Endothelial cell of hepatic sinusoid (primary cell): ENCODE data around the gene RAB25.
"Not testable (repeated sequence)": the region's sequence is repeated elsewhere in the genome, so short reads cannot be mapped to it uniquely, and the experiment has no call there.

Source experiments
- in situ Hi-C: cut with HindIII; loops from 2 replicates; pipeline ENCODE4 v1.10.0; 2017; ENCODE audit warnings: low sequenced_read_pairs

Gene RAB25

DNA sequence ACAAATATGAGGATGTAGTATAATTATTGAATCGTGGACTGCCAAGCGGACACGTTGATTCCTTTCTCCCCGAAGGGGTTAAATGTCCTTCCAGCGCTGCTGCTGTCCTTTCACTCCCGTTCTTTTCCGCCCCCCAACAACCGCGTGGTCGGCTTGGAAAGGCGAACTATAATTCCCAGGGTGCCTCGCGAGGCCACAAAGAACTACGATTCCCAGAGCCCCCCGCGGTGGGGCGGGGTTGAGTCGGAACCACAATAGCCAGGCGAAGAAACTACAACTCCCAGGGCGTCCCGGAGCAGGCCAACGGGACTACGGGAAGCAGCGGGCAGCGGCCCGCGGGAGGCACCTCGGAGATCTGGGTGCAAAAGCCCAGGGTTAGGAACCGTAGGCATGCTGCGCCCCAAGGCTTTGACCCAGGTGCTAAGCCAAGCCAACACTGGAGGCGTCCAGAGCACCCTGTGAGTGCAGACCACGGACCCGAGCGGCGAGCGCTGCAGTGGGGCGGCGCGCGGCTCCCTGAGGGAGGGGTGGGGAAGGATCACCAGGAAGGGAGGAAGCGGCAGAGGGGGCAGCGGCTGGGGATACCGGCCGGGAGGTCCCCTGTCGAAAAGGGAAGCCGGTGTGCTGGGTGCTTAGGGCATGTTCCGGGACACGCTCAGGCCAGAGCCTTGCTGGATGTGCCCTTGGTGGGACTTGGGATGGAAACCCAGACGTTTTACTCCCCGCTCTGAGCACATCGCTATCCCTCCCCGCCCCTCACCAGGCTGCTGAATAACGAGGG, 6.3 kb upstream of the RAB25 start, which contains the start of gene LAMTOR2:
TSS of gene LAMTOR2 (plus strand) at position 283 of the 781 bp plus-strand sequence. CDS start at position 391, 108 bp downstream.
- in situ Hi-C loops: loop anchor here (5.0 kb wide), 1 partner anchor 42 kb away; no protein-coding TSS in a partner anchor

DNA sequence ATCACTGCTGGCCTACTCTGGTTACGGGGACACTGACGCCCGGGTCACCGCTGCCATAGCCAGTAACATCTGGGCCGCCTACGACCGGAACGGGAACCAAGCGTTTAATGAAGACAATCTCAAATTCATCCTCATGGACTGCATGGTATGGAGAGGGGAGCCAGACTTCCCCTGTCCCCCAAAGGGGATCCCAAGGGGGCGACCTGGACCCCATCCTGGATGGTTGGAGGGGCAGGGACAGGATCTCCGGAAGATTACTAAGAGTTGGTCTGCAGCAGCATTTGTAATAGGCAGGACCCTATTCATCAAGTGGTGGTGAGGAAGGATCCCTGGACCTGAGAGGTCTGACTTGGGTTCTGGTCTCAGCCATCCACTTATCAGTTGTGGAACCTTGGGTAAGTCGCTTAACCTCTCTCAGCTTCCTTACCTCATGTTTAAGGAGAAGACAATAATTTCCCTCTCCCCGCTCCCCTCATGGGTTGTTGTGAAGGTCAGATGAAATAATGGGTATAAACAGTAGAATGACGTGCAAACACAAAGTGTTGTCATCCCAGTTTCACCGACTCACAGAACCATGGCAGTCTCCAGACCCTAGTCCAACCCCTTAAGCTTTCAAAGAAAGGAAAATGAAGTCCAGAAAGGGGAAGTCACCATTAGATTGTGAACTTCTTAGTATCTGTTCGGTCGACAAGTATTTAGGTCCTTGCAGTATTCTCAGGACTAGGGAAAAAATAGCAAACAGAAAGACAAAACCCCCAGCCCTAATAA, 5.5 kb upstream of the RAB25 start:
- in situ Hi-C loops: loop anchor here (5.0 kb wide), 1 partner anchor 43 kb away; no protein-coding TSS in a partner anchor

DNA sequence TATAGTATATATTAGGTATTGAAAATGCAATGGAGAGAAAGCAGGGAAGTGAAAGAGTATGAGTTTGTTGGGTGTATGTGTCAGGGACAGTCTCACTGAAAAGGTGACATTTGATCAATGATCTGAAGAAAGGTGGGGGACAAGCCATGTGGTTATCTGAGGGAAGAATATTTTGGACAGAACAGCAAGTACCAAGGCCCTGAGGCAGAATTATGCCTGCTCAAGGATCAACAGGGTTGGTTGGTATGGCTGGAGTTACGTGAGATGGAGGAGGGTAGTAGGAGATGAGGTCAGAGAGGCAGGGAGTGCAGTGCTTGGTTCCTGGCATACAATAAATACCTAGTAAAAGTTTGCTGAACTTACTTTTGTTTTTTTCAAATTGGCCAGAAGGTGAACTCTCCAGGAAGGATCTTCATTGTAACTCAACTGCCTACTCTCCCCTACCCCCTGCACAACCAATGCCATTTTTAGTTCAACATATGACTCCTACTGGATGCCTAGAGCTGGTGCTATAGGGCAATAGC, 4.6 kb upstream of the RAB25 start:
- in situ Hi-C loops: loop anchor here (5.0 kb wide), 1 partner anchor 44 kb away; no protein-coding TSS in a partner anchor

DNA sequence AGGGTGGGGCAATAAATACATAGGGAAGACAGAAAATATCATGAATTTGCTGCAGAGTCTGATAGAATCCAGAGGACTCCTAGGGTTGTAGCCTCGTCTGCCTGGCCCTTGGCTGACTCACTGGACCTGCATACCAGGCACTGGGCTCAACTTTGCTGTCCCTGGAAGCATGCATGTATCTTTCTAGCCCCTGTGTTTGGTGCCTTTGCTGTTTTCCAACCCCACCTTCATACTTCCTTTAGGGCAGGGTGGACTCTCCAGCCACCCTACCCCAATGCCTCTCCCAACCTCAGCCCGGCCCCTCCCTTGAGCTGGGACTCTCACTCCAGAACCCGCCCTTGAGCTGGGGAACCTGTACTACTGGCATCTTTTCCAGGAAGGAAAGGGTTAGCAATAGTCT, 1.2 kb downstream of the RAB25 start:
- in situ Hi-C loops: no loop called here

DNA sequence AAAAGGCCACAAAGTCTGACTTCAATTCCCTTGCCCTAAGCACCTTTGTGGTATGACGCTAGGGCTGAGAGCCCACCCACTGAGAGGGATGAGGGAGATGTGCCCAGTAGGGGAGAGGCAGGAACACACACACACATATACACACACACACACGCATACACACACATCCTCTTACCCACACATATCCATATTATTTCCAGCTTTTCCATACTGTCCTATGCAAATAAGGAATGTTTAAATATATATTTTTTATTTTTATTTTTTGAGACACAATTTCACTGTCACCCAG, 3.0 kb downstream of the RAB25 start:
- in situ Hi-C loops: no loop called here

DNA sequence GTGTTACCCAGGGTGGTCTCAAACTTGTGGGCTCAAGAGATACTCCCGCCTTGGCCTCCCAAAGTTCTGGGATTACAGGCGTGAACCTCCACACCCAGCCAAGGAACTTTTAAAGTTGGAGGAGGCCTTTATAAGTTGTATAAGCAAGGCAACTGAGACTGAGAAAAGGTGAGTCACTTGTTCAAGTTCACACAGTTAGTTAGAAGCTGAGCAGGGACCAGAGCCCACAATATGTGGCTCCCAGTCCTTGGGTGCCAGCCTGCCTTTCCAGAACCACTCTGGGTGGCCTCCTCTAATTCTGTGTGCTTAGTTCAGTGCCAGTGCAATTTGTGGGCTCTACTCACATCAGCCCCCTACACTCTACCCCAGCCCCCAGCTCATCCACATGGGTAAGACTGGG, 3.7 kb downstream of the RAB25 start:
- in situ Hi-C loops: no loop called here

DNA sequence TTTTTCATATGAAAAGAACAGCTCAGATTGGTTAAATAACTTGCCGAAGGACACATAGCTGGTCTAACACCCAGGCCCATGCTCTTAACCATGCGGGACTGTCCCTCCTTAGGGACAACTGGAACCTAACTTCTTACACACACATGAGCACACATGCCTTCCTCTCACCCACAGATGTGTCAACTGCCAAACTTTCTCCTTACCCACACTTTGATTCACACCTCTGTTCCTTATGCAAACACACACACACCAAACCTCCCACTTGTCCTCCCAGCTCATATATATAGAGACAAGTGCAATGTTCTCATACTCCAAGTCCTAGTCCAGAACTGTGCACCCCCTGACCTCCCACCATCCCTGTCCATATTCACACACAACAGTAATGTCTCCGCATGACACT, 4.3 kb downstream of the RAB25 start:
- in situ Hi-C loops: no loop called here

DNA sequence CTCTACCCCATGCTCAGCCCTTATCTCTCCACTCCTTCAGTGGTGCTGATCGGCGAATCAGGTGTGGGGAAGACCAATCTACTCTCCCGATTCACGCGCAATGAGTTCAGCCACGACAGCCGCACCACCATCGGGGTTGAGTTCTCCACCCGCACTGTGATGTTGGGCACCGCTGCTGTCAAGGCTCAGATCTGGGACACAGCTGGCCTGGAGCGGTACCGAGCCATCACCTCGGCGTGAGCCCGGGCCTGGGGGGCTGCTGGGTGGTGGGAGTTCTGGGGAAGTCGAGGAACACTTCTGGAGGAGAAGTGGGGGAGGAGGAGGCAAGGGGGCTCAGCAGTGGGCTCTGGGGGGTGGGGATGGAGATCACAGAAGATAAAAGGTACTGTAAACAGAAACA, 4.9 kb downstream of the RAB25 start:
- in situ Hi-C loops: no loop called here

DNA sequence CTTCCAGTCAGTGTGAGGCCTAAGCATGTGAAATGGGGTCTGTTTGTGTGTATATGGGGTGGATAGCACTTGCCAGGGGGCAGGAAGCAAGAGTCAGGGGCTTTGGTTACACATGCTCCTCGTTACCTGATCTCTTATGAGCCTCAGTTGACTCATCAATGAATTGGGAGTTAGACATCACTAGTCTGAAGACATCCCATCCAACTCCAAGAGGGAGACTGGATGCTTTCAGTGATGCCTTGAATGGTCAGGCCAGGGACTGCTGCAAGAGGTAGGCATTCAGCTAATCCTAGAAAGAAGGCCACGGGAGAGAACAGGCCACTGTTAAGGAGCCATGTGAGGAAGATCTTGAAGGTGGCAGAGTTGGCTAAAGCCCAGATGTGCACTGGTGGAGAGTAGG, 6.3 kb downstream of the RAB25 start:
- in situ Hi-C loops: no loop called here

DNA sequence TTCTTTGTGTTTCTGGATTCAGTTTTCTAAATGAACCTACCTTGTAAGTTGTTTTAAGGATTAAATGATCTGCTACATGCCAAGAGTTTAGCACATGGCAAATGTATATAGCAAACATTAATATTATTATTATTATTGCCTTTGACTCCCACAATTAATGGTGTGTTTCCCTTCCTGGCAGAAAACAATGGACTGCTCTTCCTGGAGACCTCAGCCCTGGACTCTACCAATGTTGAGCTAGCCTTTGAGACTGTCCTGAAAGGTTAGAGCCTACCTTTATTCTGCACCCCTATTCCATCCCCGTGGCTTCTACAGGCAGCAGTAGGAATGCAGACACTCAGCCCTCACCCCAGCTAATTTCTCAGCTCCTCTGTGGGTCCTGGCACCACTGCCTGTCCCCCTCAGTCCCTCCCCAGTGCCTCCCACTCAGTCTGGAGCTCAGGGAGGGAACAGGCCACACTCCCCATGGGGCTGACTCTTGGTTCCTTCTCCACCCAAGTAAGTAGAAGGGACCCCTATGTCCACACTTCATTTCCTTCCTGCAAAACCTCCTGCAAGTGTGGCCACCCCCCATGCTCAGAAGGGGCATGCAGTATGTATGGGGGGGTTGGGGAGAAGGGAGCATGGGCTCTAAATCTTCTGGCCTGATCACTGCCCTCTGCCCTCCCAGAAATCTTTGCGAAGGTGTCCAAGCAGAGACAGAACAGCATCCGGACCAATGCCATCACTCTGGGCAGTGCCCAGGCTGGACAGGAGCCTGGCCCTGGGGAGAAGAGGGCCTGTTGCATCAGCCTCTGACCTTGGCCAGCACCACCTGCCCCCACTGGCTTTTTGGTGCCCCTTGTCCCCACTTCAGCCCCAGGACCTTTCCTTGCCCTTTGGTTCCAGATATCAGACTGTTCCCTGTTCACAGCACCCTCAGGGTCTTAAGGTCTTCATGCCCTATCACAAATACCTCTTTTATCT, 8.8 kb downstream of the RAB25 start:
- in situ Hi-C loops: no loop called here

DNA sequence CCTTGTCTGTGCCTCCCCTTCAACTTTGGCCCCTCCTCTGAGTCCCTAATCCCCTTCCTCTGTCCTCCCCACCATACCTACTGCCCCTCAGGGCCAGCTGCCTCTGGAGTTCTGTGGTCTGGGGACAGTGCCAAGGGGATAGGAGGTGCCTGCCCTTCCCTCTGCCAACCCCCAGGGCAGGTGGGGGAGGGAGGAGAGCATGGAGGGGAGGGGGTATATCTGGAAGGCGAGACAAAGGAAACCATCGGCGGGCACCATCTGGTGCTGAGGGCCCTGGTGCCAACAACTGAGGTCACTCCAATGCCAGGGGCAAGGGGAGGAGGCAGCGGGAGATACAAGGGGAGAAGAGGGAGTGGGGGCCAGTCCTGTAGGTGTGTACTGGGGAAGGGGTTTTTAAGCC, 9.6 kb downstream of the RAB25 start:
- in situ Hi-C loops: no loop called here

DNA sequence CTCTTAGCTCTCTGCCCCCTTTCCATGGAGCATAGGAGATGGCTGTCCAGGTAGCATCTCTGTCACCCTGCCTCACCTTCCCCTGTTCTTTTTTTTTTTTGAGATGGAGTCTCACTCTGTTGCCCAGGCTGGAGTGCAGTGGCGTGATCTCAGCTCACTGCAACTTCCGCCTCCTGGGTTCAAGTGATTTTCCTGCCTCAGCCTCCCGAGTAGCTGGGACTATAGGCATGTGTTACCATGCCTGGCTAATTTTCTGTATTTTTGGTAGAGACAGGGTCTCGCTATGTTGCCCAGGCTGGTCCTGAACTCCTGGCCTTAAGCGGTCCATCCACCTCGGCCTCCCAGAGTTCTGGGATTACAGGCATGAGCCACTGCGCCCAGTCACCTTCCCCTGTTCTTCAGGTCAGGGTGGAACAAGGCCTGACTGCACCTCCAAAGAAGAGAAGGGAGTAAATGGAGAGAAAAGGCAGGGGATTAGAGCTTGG, 10.4 kb downstream of the RAB25 start:
- in situ Hi-C loops: not testable (repeated sequence)

DNA sequence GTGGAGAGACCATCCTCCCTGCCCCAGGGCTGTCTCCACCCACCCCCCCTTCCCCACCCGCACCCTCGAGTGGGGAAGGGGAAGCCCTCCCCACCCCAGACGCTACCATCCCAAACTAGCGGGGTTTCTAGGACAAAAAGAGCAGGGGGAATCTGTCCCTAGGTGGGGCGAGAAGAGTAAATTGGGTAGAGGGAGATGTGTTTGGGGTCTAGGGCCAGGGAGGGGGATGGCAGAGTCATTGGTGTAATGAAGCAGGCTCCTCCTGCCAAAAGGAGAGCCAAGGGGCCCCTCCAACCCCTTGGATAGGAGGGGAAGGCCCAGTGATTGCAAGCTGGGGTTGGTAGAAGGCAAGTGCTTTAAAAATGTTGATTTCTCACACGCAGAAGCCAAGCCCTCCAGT, 11.3 kb downstream of the RAB25 start:
- in situ Hi-C loops: no loop called here

DNA sequence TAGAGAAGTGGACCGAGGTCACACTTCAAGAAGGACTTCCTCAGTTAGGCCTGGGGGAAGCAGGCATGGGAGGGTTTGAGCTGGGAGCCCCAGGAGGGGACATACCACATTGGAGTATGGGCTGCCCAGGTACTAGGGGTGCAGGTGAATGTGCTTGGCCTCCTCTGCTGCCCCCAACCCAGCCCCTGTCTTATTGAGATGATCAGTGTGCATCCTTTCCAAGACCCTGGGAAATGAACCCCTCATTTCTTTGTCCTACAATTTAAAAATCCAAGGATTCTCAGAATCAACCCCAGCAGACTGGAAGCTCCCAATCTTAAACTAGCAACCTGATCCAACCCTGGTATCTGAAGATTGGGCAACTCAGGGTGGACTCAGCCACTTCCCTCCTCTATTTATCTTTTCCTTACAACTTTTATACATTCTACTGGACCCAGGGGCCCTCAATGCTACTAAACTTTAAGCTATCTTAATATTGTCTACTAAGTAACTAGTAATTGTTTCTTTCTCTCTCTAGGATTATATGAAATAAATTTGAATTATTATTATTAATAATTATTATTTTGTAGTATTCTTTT, 12.2 kb downstream of the RAB25 start:
- in situ Hi-C loops: no loop called here

DNA sequence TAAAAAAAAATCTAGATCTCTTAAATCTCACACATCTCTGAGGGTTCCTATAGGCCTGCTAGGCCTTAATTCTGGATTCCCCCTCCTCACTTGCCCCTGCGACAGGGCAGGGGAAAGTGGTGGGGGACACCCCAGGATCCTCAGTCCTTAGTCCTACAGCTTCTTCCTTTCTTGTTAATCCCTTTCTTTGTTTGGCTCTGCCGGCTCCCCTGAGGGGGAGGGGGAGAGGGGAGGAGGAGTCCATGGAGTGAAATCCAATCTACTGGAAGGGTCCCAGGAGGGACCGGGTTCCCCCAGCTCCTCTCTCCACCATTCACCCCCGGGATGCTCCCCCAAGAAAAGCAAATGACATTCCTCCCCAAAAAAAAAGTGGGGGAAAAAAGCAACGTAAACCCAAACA, 12.8 kb downstream of the RAB25 start:
- in situ Hi-C loops: no loop called here

DNA sequence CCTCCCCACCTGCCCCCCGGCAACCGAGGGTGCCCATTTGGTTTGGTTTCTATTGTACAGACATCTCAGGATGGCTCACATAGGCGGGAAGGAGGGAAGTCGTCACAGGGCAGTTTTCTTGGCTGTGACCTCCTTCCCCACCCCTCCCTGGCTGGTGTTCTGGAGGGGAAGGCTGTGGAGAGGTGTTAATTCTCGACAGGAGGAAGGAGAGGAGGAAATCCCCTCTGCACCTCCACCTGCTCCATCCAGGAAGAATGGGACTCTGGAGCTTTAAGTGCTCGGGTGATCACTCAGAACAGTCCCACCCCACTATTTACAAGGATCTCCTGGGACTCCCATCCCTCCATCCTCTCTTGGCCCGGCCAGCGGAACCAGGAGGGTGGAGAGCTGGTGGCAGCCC, 13.7 kb downstream of the RAB25 start:
- in situ Hi-C loops: no loop called here

DNA sequence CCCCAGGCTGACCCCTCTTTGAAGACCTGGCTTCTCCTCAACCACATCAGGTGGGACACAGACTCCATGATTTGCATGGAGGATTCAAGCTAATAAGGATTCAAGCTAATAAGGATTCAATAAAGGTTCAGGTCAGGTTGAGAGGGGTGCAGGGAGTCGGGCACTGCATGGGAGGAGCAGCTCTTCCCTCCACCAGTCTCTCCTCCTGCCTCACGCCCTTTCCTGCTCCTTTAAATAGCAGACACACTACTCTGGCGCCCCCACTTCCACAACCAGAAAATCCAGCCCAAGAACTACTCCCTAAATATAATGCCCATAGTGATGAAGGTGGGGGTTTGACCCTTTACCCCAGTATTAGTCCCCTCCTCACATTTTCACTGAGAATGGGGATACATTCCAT, 14.2 kb downstream of the RAB25 start:
- in situ Hi-C loops: no loop called here

DNA sequence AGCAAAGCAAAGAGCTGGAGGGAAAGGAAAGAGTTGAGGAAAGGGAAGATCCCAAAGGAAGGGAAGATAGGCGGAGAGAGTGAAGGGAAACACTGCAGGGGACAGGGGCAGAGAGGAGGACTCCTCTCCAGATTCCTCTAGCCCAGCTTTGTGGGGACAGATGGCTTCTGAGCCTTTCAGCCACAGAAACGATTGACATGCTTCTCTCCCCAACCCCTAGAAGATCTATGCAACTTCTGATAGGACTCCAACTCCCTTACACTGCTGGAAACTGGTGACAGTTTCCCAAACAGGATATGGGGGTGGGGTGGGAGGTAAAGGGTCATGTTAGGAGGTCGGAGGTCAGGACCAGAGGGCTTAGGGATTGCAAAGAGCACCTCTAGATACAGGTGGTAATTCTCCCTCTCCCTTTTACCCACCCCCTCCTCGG, 14.8 kb downstream of the RAB25 start:
- in situ Hi-C loops: no loop called here

DNA sequence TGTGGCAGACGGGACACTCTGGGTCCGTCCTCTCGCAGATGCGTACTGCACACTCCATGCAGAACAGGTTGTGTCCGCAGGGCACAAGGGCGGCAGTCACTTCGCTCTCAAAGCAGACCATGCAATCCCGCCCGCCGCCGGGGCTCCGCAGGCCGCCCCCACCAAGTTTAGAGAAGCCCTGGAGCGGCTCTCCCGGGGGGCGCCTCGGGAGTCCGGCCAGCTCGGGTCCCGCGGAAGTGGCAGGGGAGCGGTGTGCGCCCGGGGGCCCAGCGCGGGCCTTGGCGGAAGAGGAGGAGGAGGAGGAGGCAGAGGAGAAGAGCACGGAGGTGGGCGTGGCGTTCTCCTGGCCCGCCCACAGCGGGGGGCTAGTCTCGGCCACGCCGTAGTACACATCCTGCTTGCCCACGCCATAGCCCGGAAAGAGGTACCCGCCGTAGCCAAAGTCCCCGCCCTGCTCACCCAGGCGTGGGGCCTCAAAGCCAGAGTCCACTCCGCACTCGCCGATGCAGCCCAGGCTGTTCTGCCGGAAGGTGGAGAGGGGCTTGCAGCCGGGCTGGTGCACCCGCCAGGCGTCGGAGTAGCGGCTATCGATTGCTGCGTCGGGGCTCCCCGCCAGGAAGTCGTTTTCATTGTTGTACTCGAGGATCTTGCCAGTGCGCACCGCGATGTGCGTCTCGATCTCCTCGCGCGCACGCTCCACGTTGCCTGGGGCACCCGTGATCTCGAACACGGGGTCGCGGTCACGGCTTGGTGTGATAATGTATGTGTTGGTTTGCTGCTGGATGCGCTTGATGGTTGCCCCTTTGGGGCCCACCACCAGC, 15.9 kb downstream of the RAB25 start:
- in situ Hi-C loops: no loop called here

DNA sequence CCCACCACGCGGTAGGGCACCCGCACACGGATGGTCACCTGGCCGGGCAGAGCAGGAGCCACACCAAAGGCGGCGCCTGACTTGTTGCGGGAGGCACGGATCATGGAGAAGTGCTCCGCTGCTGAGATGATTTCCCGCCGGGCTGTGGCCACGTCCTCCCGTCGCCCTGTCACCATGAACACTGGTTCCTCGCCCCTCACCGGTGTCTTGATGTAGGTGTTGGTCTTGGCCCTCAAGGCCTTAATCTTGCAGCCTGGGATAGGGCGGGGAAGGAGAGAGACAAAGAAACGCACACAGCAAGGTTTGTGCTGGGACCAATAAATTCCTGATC, 16.4 kb downstream of the RAB25 start:
- in situ Hi-C loops: no loop called here
